HepG2 (cell line): Measurements from ENCODE around the gene CHSY3. TPM values are rescaled to one million over a fixed set of nuclear protein-coding genes. Genes with fewer than 3 reads are reported as not detected.

Source experiments
- ATF7 ChIP-seq, 2 experiments: fragments of 450-650 bp in 1 of 2; sonication (generic) in 1 of 2; formaldehyde crosslinking in 1 of 2; IDR thresholded peaks; 2 replicates each; pipeline versions ENCODE4 v1.4.0 to v1.6.1; 2016 to 2020; ENCODE audit warnings: antibody characterized with exemption in 1 of 2, mild to moderate bottlenecking in 1 of 2, missing genetic modification reagents in 1 of 2
- CAMTA2 ChIP-seq: sonication (generic); formaldehyde crosslinking; IDR thresholded peaks from 2 replicates; pipeline ENCODE4 v1.4.0; 2020; ENCODE audit warnings: mild to moderate bottlenecking, missing genetic modification reagents, borderline replicate concordance
- LCORL ChIP-seq, 2 experiments: fragments of 450-650 bp in 1 of 2; sonication (generic) in 1 of 2; formaldehyde crosslinking in 1 of 2; IDR thresholded peaks; 2 replicates each; pipeline versions ENCODE4 v1.5.0 to v1.6.1; 2017 to 2020; ENCODE audit warnings: antibody characterized with exemption in 1 of 2, missing genetic modification reagents in 1 of 2
- NFYB ChIP-seq: sonication (generic); formaldehyde crosslinking; IDR thresholded peaks from 2 replicates; pipeline ENCODE4 v1.4.0; 2020; ENCODE audit warnings: missing genetic modification reagents
- REPIN1 ChIP-seq: sonication (generic); formaldehyde crosslinking; IDR thresholded peaks from 2 replicates; pipeline ENCODE4 v1.8.0; 2022; ENCODE audit warnings: missing genetic modification reagents, low read depth, mild to moderate bottlenecking, borderline replicate concordance
- TRAFD1 ChIP-seq: sonication (generic); formaldehyde crosslinking; IDR thresholded peaks from 2 replicates; pipeline ENCODE4 v1.5.1; 2020; ENCODE audit warnings: missing genetic modification reagents, mild to moderate bottlenecking, borderline replicate concordance
- ZNF337 ChIP-seq: sonication (generic); formaldehyde crosslinking; IDR thresholded peaks from 2 replicates; pipeline ENCODE4 v1.5.1; 2020; ENCODE audit warnings: missing genetic modification reagents, low read depth, mild to moderate bottlenecking, borderline replicate concordance
- ZNF574 ChIP-seq: sonication (generic); formaldehyde crosslinking; IDR thresholded peaks from 2 replicates; pipeline ENCODE4 v1.4.0; 2020; ENCODE audit warnings: missing genetic modification reagents
- polyA plus RNA-seq, 8 experiments: library from polyadenylated mRNA; depleted of rRNA in 3 of 8; stranded (reverse) in 7 of 8; unstranded in 1 of 8; fragments of >200 nt; fragmentation: Illumina TruSeq in 4 of 8; extraction: Trizol in 4 of 8; gene quantifications; 2 replicates each; pipeline versions ENCODE4 v1.2.1 to v1.2.3, GENCODE V29; 2011 to 2016; ENCODE audit warnings: low read depth in 4 of 8, missing spikeins in 1 of 8, mixed read lengths in 1 of 8; ENCODE audit not compliant: insufficient read depth in 1 of 8
- total RNA-seq, 5 experiments: library from RNA; depleted of rRNA; stranded (reverse); fragments of >200 nt; fragmentation: Illumina TruSeq; extraction: Trizol; gene quantifications; 2 replicates each; pipeline ENCODE4 v1.2.3, GENCODE V29; 2016; ENCODE audit warnings: low read depth in 1 of 5

The CHSY3 gene
- total and polyA plus RNA-seq, 2 of the 13 experiments (the other 11 are each of a cell fraction or from before 2014, with no cell fraction given): 0.26 to 4.1 TPM

- TF ChIP-seq CAMTA2 (CRISPR knock-in tag) (no peak), ZNF574 (no peak), TRAFD1 (CRISPR knock-in tag) (no peak), ATF7 (IDR thresholded peaks at IDR 0.05) (no peak), ATF7 (CRISPR knock-in tag; IDR thresholded peaks at IDR 0.05) (no peak), NFYB (no peak), LCORL (IDR thresholded peaks at IDR 0.05) (no peak), LCORL (CRISPR knock-in tag; IDR thresholded peaks at IDR 0.05) (0 out of 2 replicates have a peak, but pooled peaks have one; percentile 17), REPIN1 (CRISPR knock-in tag) (0 out of 2 replicates have a peak, but pooled peaks have one; percentile 29), ZNF337 (no peak)
Observed at GRCh38 chr5:129906177-129906887, 2.1 kb downstream of the CHSY3 start (continued).
